Naive thymus-derived CD4-positive, alpha-beta T cell (primary cell): ENCODE results near the gene OPALIN. TPM values are rescaled to one million over a fixed set of nuclear protein-coding genes. Genes with fewer than 3 reads are reported as not detected.

Experiments
- ATAC-seq: fragments of 150-1000 bp; cut with Tn5 transposase; 2 replicates; pipeline ENCODE4 v1.10.0; 2021; ENCODE audit warnings: mild to moderate bottlenecking, moderate library complexity
- CTCF ChIA-PET: fragments of 350-600 bp; sonication (Branson Sonifier 250); formaldehyde crosslinking; loops from one replicate; lab custom pipeline; 2021; ENCODE audit warnings: antibody characterized with exemption; lab: Charles Lee
- POLR2A ChIA-PET: fragments of 350-600 bp; sonication (Branson Sonifier 250); formaldehyde crosslinking; loops from one replicate; lab custom pipeline; 2021; ENCODE audit warnings: antibody characterized with exemption, inconsistent platforms; lab: Charles Lee
- DNase-seq, 9 donors: peaks; one replicate each; pipeline versions ENCODE4 v3.0.0 to v3.0.0-alpha.2; 2020 to 2022; ENCODE audit warnings: mixed read lengths in 1 of 9
- H3K27ac ChIP-seq: one replicate; pipeline ENCODE4 v1.7.0; 2013; ENCODE audit warnings: mild to moderate bottlenecking, low read depth, low read length, moderate library complexity
- H3K27me3 ChIP-seq, 2 donors: one replicate each; pipeline ENCODE4 v1.7.0; 2013; ENCODE audit warnings: low read length in 2 of 2, mild to moderate bottlenecking in 2 of 2, moderate library complexity in 2 of 2; ENCODE audit not compliant: control insufficient read depth in 2 of 2, insufficient read depth in 2 of 2
- H3K36me3 ChIP-seq, 3 experiments: 1 replicate in 2 of 3; 2 replicates in 1 of 3; pipeline ENCODE4 v1.7.0; 2013; ENCODE audit warnings: low read length in 3 of 3, mild to moderate bottlenecking in 3 of 3, moderate library complexity in 1 of 3; ENCODE audit not compliant: insufficient read depth in 3 of 3, control insufficient read depth in 2 of 3
- H3K4me1 ChIP-seq, 2 donors: one replicate each; pipeline ENCODE4 v1.7.0; 2013; ENCODE audit warnings: low read length in 2 of 2, mild to moderate bottlenecking in 2 of 2, moderate library complexity in 1 of 2; ENCODE audit not compliant: control insufficient read depth in 2 of 2, insufficient read depth in 2 of 2
- H3K4me3 ChIP-seq: 2 replicates; pipeline ENCODE4 v1.7.0; 2013; ENCODE audit warnings: mild to moderate bottlenecking, low read length
- H3K9me3 ChIP-seq, 3 experiments: 1 replicate in 2 of 3; 2 replicates in 1 of 3; pipeline ENCODE4 v1.7.0; 2013; ENCODE audit warnings: low read length in 3 of 3; ENCODE audit not compliant: control insufficient read depth in 2 of 3
- H3K27ac Mint-ChIP-seq, 9 donors: one replicate each; pipeline ENCODE4 v1.8.0; 2020 to 2022; ENCODE audit warnings: mixed read lengths in 9 of 9, mild to moderate bottlenecking in 8 of 9, moderate library complexity in 5 of 9, inconsistent platforms in 2 of 9
- H3K27me3 Mint-ChIP-seq, 5 donors: one replicate each; pipeline ENCODE4 v1.8.0; 2021 to 2022; ENCODE audit warnings: mixed read lengths in 5 of 5, mild to moderate bottlenecking in 1 of 5
- H3K36me3 Mint-ChIP-seq, 5 donors: one replicate each; pipeline ENCODE4 v1.8.0; 2020 to 2022; ENCODE audit warnings: mixed read lengths in 5 of 5, mild to moderate bottlenecking in 3 of 5, inconsistent platforms in 1 of 5
- H3K4me1 Mint-ChIP-seq, 7 donors: one replicate each; pipeline ENCODE4 v1.8.0; 2020 to 2022; ENCODE audit warnings: mixed read lengths in 7 of 7, mild to moderate bottlenecking in 3 of 7, inconsistent platforms in 1 of 7
- H3K4me3 Mint-ChIP-seq, 10 donors: one replicate each; pipeline ENCODE4 v1.8.0; 2020 to 2022; ENCODE audit warnings: mild to moderate bottlenecking in 10 of 10, mixed read lengths in 10 of 10, moderate library complexity in 6 of 10, inconsistent platforms in 2 of 10
- H3K9me3 Mint-ChIP-seq, 11 donors: one replicate each; pipeline ENCODE4 v1.8.0; 2020 to 2022; ENCODE audit warnings: mixed read lengths in 11 of 11, mild to moderate bottlenecking in 4 of 11, inconsistent platforms in 1 of 11, moderate library complexity in 1 of 11
- intact Hi-C, 2 donors: fragments of 100-400 bp; cut with micrococcal nuclease; formaldehyde crosslinking; loops; one replicate each; pipeline ENCODE4 v1.15.1; 2023
- polyA plus RNA-seq, 2 donors: library from polyadenylated mRNA; unstranded; fragments of 300-500 nt; fragmentation: Illumina TruSeq; gene quantifications; one replicate each; pipeline ENCODE4 v1.2.3, GENCODE V29; 2021
- total RNA-seq, 6 experiments: library from RNA in 5 of 6; stranded (reverse) in 5 of 6; gene quantifications; 1 replicate in 5 of 6; 2 replicates in 1 of 6; pipeline ENCODE4 v1.2.3 and lab custom pipeline; 2021 to 2026

Gene OPALIN
- total and polyA plus RNA-seq, 7 experiments from 2014 or later = not detected

GRCh38 chr10:96387161-96387560 lies 28.4 kb upstream of the OPALIN start:
- Mint-ChIP-seq H3K4me3 (no peak overlapping the region), H3K27ac (no peak overlapping the region), H3K9me3 (no peaks in the 10 kb centered on the region), H3K4me1 (no peaks in the 10 kb centered on the region), H3K36me3 (no peaks in the 10 kb centered on the region), H3K27me3 (peaks cover 4 to 16% (median 8%) of the 10 kb centered on the region in 5 donors)
- DNase-seq (no peak), ATAC-seq (no peak)
- Histone ChIP-seq H3K4me1 (no peaks in the 10 kb centered on the region), H3K36me3 (no peaks in the 10 kb centered on the region), H3K27ac (no peak overlapping the region), H3K27me3 (no peaks in the 10 kb centered on the region), H3K4me3 (no peak overlapping the region), H3K9me3 (no peaks in the 10 kb centered on the region)
- intact Hi-C loops = no loop called here
- ChIA-PET CTCF (interaction anchor here (0.9 kb wide), 1 partner anchor 22 kb away, joined by 3 read pairs; no protein-coding TSS in a partner anchor), POLR2A (no interaction called here)

DNA sequence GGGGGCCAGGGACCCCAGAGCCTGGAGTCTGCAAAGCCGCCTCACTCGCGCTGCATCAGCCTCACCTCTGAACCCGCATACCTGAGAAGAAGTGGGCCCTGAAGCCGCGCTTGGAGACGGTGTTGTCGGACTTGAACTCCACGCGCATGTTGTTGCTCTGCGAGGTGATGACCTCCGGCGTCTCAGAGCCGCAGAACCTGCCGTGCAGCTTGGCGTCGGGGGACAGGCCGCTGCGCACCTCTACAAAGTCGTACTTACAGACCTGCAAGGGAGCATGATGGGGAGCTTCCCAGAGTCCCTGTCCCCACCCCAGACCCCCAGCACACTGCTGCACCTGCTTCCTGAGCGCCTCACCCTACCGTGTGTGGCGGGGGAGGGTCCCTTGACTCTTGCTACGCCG lies 25.7 kb upstream of the OPALIN start:
- no peaks in the 10 kb centered on the region for H3K4me1 ChIP-seq
- intact Hi-C loops = no loop called here
- H3K4me1 Mint-ChIP-seq = no peaks in the 10 kb centered on the region
- H3K27me3 ChIP-seq = no peaks in the 10 kb centered on the region
- peaks cover 4 to 16% (median 8%) of the 10 kb centered on the region in 5 donors for H3K27me3 Mint-ChIP-seq
- DNase-seq (no peak), ATAC-seq (no peak)
- POLR2A ChIA-PET = no interaction called here
- H3K27ac ChIP-seq = no peak overlapping the region
- no peaks in the 10 kb centered on the region for H3K9me3 Mint-ChIP-seq
- H3K4me3 Mint-ChIP-seq = no peak overlapping the region
- H3K27ac Mint-ChIP-seq = no peak overlapping the region
- CTCF ChIA-PET = interaction anchor here (0.5 kb wide), 1 partner anchor 8 kb away, joined by 3 read pairs; no protein-coding TSS in a partner anchor
- no peaks in the 10 kb centered on the region for H3K36me3 ChIP-seq
- no peaks in the 10 kb centered on the region for H3K9me3 ChIP-seq
- no peak overlapping the region for H3K4me3 ChIP-seq
- no peaks in the 10 kb centered on the region for H3K36me3 Mint-ChIP-seq

DNA sequence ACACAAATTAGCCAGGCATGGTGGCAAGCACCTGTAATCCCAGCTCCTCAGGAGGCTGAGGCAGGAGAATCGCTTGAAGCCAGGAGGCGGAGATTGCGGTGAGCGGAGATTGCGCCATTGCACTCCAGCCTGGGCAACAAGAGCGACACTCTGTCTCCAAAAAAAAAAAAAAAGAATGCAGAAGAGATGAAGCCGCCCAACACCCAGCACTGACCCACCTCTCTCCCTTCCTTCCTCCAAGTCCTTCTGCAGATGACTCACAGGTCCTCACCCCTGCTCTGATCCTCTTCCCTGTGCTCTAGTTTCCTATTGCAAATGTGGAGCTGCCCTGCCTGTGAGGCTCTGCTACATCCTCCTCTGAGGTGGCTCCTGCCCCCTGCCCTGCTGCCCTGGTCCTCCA lies 22.0 kb upstream of the OPALIN start:
- peaks cover 0 to under 1% (median 0%) of the 10 kb centered on the region in 7 donors for H3K4me1 Mint-ChIP-seq
- no peaks in the 10 kb centered on the region for H3K27me3 ChIP-seq
- H3K27ac ChIP-seq = no peak overlapping the region
- peaks cover 0 to 13% (median 5%) of the 10 kb centered on the region in 5 donors for H3K27me3 Mint-ChIP-seq
- CTCF ChIA-PET = no interaction called here
- intact Hi-C loops = no loop called here
- H3K4me3 Mint-ChIP-seq = no peak overlapping the region
- H3K4me3 ChIP-seq = no peak overlapping the region
- H3K36me3 ChIP-seq = no peaks in the 10 kb centered on the region
- no peak overlapping the region for H3K27ac Mint-ChIP-seq
- no peaks in the 10 kb centered on the region for H3K4me1 ChIP-seq
- POLR2A ChIA-PET = no interaction called here
- ATAC-seq (peak; percentile 88), DNase-seq (no peak)
- H3K36me3 Mint-ChIP-seq = no peaks in the 10 kb centered on the region
- H3K9me3 ChIP-seq = no peaks in the 10 kb centered on the region
- no peaks in the 10 kb centered on the region for H3K9me3 Mint-ChIP-seq

DNA sequence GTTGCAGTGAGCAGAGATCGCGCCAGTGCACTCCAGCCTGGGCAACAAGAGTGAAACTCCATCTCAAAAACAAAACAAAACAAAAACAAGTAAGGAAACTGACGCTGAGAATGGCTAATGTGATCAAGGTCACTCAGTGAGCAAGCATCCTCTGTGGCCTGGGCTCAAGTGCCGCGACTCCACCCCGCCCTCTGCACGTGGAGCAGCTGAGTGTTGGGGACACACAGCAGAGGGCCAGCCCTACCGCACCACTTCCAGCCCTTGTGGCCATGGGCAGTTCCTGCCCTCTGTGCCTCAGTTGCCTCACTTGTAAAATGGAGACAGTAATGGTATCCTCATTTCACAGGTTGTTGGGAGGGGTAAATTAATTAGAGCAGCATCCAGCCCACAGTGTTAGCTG lies 21.0 kb upstream of the OPALIN start:
- peaks cover 0 to 13% (median 5%) of the 10 kb centered on the region in 5 donors for H3K27me3 Mint-ChIP-seq
- Histone ChIP-seq H3K4me1 (no peaks in the 10 kb centered on the region), H3K36me3 (no peaks in the 10 kb centered on the region), H3K27ac (no peak overlapping the region), H3K27me3 (no peaks in the 10 kb centered on the region), H3K9me3 (no peaks in the 10 kb centered on the region), H3K4me3 (no peak overlapping the region)
- H3K4me1 Mint-ChIP-seq = peaks cover 0 to 9% (median 4%) of the 10 kb centered on the region in 7 donors
- ChIA-PET POLR2A (no interaction called here), CTCF (interaction anchor here (1.6 kb wide), 1 partner anchor 9 kb away, joined by 4 read pairs; no protein-coding TSS in a partner anchor)
- H3K27ac Mint-ChIP-seq = no peak overlapping the region
- no peaks in the 10 kb centered on the region for H3K36me3 Mint-ChIP-seq
- intact Hi-C loops = loop anchor here (5.0 to 10.0 kb wide), 2 partner anchors 205 to 453 kb away; partner anchors contain the start of genes LCOR (in 1 of the 2) and TM9SF3 (in 1 of the 2)
- no peak for DNase-seq
- no peak overlapping the region for H3K4me3 Mint-ChIP-seq
- no peaks in the 10 kb centered on the region for H3K9me3 Mint-ChIP-seq
- ATAC-seq = no peak

DNA sequence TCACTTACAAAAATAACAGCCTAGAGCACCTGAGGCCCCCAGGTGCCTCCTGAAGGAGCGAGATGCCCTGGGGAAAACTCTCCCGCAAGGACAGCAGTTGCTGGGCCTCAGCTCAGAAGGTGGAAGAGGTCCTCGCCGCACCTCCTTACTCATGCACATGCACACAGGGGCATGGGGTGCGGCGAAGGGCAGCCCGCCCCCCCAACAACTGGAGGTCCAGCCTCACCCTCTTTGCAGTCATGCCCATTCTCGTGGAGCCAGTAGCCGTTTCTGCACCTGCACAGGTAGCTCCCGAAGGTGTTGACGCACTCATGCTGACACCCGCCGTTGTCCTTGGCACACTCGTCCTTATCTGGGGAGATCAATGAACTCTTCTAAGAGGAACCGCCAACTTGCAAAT lies 19.9 kb upstream of the OPALIN start:
- intact Hi-C loops = loop anchor here (5.0 to 10.0 kb wide), 2 partner anchors 206 to 454 kb away; partner anchors contain the start of genes LCOR (in 1 of the 2) and TM9SF3 (in 1 of the 2)
- H3K27me3 Mint-ChIP-seq = peaks cover 0 to 11% (median 9%) of the 10 kb centered on the region in 5 donors
- H3K27me3 ChIP-seq = no peaks in the 10 kb centered on the region
- H3K4me3 ChIP-seq = no peak overlapping the region
- POLR2A ChIA-PET = no interaction called here
- CTCF ChIA-PET = interaction anchor here (1.6 kb wide), 1 partner anchor 8 kb away, joined by 4 read pairs; no protein-coding TSS in a partner anchor
- peaks cover 0 to 14% (median 6%) of the 10 kb centered on the region in 7 donors for H3K4me1 Mint-ChIP-seq
- H3K4me1 ChIP-seq = no peaks in the 10 kb centered on the region
- no peaks in the 10 kb centered on the region for H3K9me3 Mint-ChIP-seq
- DNase-seq (no peak), ATAC-seq (no peak)
- H3K27ac ChIP-seq = no peak overlapping the region
- no peak overlapping the region for H3K4me3 Mint-ChIP-seq
- no peak overlapping the region for H3K27ac Mint-ChIP-seq
- no peaks in the 10 kb centered on the region for H3K9me3 ChIP-seq
- H3K36me3 ChIP-seq = no peaks in the 10 kb centered on the region
- no peaks in the 10 kb centered on the region for H3K36me3 Mint-ChIP-seq

GRCh38 chr10:96377816-96378294 lies 19.1 kb upstream of the OPALIN start:
- POLR2A ChIA-PET = no interaction called here
- H3K27ac ChIP-seq = no peak overlapping the region
- Mint-ChIP-seq H3K27me3 (peaks cover 0 to 15% (median 9%) of the 10 kb centered on the region in 5 donors), H3K36me3 (no peaks in the 10 kb centered on the region), H3K27ac (no peak overlapping the region), H3K9me3 (no peaks in the 10 kb centered on the region), H3K4me1 (peaks cover 0 to 14% (median 6%) of the 10 kb centered on the region in 7 donors), H3K4me3 (no peak overlapping the region)
- CTCF ChIA-PET = interaction anchor here (0.5 to 0.7 kb wide), 3 partner anchors 38 to 1027 kb away, joined by 3 to 5 read pairs (median 4); no protein-coding TSS in a partner anchor
- intact Hi-C loops = loop anchor here (5.0 to 10.0 kb wide), 2 partner anchors 207 to 454 kb away; partner anchors contain the start of genes LCOR (in 1 of the 2) and TM9SF3 (in 1 of the 2)
- no peaks in the 10 kb centered on the region for H3K27me3 ChIP-seq
- H3K4me3 ChIP-seq = no peak overlapping the region
- H3K4me1 ChIP-seq = no peaks in the 10 kb centered on the region
- ATAC-seq (no peak), DNase-seq (no peak)
- H3K9me3 ChIP-seq = no peaks in the 10 kb centered on the region
- no peaks in the 10 kb centered on the region for H3K36me3 ChIP-seq
